C4-2B (cell line): Measurements from ENCODE around the gene PRKACB.

Source experiments
- H3K27ac ChIP-seq: fragments of 450-650 bp; 2 replicates; pipeline ENCODE4 v1.5.1; 2017
- CTCF ChIP-seq: fragments of 450-650 bp; conservative IDR thresholded peaks from 2 replicates; pipeline ENCODE4 v1.5.1; 2017; ENCODE audit warnings: mild to moderate bottlenecking
- ZFX ChIP-seq: fragments of 450-650 bp; IDR thresholded peaks from 2 replicates; pipeline ENCODE4 v1.6.1; 2017

Gene PRKACB

GRCh38 chr1:84156210-84156621 lies 12.1 kb downstream of the PRKACB start:
- peak overlapping the region; percentile 64; the same call in 1 of the 2 replicates for H3K27ac ChIP-seq
- TF ChIP-seq ZFX (no peak), CTCF (no peak)

GRCh38 chr1:84159533-84160240 lies 15.6 kb downstream of the PRKACB start:
- no peak overlapping the region for H3K27ac ChIP-seq
- TF ChIP-seq CTCF (no peak), ZFX (no peak)

- no peak for TF ChIP-seq ZFX
- TF ChIP-seq CTCF: no peak
- H3K27ac ChIP-seq: no peak overlapping the region
These were observed 18.2 kb downstream of the PRKACB start for GRCh38 chr1:84162295-84162694.

- TF ChIP-seq ZFX (no peak), CTCF (no peak)
- peak overlapping the region; percentile 95; the same call in 1 of the 2 replicates for H3K27ac ChIP-seq
These were observed 19.3 kb downstream of the PRKACB start for GRCh38 chr1:84163123-84163931.

GRCh38 chr1:84164161-84164560 lies 20.1 kb downstream of the PRKACB start:
- peak overlapping the region; percentile 54; the same call in 1 of the 2 replicates for H3K27ac ChIP-seq
- TF ChIP-seq CTCF: no peak
- TF ChIP-seq ZFX: no peak

- H3K27ac ChIP-seq: no peak overlapping the region; the same call in 1 of the 2 replicates
- TF ChIP-seq ZFX (no peak), CTCF (no peak)
These were observed 20.5 kb downstream of the PRKACB start for GRCh38 chr1:84164567-84165021.

- TF ChIP-seq CTCF (no peak), ZFX (no peak)
- no peak overlapping the region for H3K27ac ChIP-seq
These were observed 21.5 kb downstream of the PRKACB start for GRCh38 chr1:84165601-84166000.
